HG03378 (cell line): ENCODE results near the gene TLCD5.
A peak's percentile ranks its signal among the peaks of the same experiment; 100 is the strongest.

Experiments used
- ATAC-seq: cut with Tn5 transposase; IDR thresholded peaks from one replicate; pipeline ENCODE4 v1.9.1; 2021; ENCODE audit warnings: mild to moderate bottlenecking, moderate library complexity; ENCODE audit not compliant: unreplicated experiment

Gene TLCD5

DNA sequence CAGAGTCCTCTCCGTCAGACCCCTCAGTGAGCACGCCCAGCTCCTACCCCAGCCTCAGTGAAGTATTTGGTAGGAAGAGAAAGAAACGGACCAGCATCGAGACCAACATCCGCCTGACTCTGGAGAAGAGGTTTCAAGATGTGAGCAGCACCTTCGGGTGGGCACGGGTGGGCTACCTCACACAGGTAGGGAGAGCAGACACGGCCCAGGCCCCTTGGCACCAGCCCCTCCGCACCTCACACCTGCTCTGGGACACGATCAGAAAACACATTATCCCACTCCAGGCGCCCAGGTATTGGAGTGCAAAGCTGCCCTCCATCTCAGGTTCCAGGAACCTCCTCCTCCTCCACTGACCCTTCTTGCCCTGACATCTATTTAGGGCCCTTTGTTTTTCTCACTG lies 17.6 kb upstream of the TLCD5 start:
- ATAC-seq, result no peak

DNA sequence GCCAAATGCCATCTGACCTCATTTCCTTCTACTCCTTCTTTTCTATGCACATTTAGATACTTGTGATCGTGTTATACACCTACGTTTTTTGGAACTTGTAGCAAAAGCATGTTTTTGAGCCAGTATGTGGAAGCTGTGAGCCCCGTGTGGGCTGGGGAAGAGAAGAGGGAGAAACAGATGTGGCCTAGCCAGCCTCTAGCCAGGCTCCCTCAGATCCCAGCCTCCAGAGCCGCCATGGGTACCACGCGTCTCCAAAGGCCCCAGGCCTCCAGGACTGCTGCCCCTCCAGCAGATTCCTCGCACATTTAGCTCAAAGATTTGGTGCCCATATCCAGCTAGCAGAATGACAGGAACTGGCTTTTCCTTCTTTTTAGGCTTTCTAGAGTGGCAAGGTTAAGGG lies 17.0 kb upstream of the TLCD5 start:
- ATAC-seq, result no peak

DNA sequence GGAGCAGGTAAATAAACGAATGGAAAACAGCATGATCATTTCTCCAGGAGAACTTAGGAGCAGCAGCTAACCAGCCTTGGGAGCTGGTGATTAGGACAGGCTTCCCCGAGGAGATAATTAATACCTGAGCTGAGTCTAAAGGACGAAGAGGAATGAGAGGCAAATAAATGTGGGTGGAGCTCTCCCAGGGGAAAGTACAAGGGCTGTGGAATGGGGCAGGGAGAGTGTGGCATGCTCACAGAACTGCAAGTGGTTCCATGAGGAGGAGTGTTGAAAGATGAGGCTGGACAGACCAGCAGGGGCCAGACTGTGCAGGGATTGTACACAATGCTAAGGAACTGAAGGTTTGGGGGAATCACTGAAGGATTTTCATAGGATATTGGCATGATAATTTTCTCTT lies 14.2 kb upstream of the TLCD5 start:
- ATAC-seq, result no peak

DNA sequence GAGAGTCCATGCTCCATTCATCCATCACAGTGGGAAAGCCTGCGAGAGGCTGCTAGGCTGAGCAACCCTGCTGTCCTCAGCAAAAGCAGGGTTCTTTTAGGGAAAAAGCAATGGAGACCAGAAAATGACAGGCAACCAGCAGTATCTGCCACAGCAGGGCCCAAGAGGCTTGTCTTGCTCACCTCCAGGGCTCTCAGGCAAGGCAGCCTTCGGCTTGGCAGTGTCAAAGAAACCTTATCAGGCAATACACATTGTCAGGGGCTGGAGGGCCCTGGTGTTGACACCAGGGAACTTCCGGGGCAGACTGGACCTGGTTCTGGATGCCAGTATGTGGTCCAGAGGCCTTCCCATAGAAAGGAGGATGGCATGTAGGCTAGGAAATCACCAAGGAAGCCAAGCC lies 10.2 kb upstream of the TLCD5 start:
- ATAC-seq, result no peak

DNA sequence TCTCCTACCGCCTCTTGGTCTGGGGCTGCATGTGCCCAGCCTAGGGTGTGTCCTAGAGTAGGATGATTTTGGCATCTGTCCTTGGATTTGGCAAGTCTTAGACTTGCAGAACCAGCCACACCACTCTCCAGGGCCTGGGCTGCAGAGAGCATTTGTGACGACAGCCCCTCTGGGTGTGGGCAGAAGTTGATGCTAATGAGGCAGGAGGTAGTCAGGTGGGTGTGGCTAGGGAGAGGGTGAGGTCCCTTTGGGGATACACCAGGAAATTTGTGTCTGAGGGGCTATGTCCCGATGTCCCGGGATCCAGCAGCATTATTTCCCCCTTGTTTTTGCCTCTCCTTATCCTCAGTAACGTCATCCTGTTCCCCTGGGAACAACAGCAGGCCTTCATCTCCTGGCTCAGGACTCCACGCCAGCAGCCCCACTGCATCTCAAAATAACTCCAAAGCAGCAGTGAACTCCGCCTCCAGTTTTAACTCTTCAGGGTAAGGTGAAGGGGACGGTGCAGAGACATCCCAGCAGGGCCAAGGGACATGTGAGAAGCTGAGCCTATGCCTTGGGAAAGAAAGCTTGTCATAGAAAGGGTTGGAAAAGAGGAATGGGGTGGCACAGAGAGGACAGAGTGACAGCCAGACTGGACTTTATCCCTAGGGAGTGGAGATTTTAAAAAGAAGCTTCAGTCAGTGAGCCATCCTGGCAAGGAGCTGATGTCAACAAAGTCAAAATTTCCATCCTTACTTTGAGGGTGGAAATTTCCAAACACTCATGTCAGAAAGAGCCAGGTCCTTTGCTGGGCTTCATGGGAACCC lies 8.0 kb upstream of the TLCD5 start:
- ATAC-seq, result no peak

DNA sequence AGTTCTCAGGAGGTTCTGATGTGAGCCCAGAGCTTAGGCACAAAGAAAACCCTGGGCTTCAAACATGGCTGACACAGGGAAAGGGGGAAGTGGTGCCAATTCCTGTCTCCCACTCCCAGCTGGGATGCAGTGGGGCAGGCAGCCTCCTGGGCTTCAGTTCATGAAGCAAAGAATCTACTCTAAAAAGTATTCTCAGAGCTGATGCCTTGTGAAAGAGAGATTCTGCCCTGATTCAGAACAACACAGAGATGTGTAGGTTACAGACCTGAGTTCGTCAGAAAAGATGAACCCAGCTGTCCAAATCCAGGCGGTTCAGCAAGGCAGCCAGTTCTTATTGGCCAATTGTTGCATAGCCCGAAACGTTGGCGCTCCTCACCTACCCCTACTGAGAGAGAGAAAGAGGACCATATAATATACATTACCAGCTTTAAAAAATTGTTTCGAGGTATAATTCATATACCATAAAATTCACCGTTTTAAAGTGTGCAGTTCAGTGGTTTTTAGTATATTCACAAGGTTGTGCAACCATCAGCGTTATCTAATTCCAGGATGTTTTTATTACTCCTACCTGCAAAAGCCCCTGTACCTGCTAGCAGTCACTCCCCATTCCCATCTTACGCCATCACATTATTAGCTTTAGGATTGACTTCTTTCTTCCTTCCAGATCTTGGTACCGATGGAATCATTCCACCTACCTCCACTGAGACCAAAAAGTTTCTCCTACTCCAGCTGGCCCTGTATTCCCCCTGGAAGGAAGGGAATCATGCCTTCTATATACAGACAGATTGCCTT lies 7.2 kb upstream of the TLCD5 start:
- no peak for ATAC-seq

DNA sequence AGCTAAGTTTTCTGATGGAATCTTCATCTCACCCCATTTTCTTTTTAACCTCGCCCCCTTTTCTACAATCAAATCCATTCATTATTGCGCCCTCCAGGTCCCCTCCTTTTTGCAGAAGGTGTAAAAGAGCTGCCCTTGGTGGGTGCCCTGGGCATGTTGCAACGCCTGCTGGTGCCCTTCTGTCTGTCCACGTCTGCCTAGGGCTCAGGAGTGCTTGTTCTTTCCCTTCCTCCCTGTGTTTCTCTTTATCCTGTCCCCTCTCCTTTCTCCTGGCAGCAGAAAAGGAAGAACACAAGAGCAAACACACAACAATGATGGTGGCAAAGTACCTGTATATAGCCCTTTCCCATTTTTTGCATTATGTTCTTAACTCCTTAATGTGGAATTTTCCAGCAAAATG lies 6.2 kb upstream of the TLCD5 start:
- no peak for ATAC-seq

DNA sequence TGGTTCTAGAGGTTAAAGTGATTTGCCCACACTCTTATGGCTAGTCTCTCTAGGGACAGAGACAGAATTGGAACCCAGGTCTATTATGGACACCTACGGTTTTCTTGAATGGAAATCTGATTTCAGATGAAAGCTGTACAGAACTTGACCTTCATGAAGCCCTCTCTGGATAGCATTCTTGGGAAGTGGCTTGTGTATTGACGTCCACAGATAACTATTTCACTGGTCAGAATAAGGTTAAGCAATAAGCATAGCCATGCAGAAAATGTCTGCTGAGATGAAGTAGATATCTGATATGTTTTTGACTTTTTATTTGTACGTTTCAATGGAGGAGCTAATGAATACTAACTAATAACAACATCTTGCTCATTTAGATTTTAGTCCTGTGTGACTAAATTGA lies 1.1 kb downstream of the TLCD5 start:
- no peak for ATAC-seq

DNA sequence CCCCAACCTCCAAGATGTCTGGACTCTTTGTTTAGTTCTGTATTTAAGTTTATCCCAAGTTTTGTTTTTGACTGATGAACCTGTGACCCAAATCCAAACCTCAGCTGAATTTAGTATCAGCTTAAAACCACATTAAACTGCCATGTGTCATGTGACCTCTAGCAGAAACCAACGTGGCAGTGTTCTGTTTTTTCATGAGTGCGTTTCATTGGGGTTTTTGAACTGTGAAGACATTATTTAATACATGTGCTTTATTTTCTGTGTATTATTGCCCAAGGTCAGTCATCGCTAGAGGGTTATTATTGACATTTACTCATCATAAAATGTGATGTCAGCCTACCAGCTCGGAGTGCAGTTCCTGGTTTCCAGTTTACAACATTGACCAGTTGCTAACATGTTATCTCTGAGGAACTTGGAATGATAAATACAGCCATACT lies 1.8 kb downstream of the TLCD5 start:
- no peak for ATAC-seq

DNA sequence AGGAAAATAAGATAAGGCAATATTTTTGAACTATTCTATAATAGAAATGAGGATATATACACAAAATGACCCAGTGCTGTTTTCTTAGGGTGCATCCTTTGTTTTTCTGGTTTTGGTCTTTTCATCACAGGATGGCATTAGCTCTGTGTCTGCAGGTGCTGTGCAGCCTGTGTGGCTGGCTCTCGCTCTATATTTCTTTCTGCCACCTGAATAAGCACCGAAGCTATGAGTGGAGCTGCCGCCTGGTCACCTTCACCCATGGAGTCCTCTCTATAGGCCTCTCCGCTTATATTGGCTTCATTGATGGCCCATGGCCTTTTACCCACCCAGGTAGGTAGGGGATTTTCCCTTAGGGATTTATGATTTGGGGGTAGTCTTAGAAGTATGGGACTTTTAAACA lies 2.2 kb downstream of the TLCD5 start:
- no peak for ATAC-seq

DNA sequence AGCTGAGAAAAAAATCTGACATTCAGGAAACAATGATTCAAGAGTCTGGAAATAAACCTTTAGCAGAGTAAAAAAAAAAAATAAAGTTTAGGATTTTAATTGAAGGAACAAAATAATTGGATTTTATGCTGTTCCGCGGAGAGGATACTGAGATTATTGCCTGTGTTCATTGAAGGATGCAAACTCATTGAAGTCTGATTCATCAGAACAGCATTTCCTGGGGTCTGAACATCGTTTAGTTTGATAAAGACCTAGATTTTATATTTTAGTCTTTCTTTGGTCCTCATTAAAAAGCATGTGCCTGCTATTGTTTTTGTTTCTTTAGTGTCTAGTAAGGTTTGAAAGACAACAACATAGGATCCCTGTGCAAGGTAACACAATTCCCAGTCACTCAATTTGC lies 4.5 kb downstream of the TLCD5 start:
- no peak for ATAC-seq

DNA sequence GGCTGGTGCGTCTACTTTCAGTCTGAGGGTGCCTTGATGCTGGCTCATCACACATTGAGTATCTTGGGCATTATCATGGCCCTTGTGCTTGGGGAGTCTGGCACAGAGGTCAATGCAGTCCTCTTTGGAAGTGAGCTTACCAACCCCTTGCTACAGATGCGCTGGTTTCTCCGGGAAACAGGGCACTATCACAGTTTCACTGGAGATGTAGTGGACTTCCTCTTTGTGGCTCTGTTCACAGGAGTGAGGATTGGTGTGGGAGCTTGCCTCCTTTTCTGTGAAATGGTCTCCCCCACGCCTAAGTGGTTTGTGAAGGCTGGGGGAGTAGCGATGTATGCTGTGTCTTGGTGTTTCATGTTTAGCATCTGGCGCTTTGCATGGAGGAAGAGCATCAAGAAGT lies 4.9 kb downstream of the TLCD5 start:
- ATAC-seq, result no peak

DNA sequence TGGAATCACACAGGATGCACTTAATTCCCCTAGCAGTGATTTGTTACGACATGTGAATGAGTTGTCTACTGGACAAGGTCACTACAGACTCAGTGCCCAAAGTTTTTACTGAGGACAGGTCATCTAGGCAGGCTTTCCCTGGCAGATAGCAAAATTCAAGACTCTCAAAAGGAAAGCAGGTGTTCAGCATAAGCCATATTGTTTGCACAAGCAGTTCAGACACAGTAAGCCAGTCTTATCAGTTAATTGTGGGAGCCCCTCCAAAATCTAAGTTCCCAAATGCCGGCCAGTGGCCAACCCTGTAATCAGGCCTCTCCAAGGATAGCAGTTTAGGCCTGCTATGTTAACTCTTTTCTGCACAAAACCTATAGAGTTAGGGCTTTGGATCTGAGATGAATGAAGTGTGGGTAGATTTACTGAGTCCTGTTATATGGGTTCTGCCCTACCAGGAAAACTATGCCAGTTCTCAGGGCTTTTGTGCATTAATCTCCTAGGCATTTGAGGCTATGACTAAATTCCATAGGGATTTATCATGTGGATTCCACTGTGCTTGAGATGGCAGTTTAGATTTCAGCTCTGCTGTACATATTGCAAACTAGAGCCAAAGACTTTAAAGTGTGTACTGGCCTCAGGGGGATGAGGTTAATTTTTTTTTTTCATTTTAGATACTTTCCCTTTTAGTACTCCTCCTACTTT lies 6.3 kb downstream of the TLCD5 start:
- no peak for ATAC-seq

DNA sequence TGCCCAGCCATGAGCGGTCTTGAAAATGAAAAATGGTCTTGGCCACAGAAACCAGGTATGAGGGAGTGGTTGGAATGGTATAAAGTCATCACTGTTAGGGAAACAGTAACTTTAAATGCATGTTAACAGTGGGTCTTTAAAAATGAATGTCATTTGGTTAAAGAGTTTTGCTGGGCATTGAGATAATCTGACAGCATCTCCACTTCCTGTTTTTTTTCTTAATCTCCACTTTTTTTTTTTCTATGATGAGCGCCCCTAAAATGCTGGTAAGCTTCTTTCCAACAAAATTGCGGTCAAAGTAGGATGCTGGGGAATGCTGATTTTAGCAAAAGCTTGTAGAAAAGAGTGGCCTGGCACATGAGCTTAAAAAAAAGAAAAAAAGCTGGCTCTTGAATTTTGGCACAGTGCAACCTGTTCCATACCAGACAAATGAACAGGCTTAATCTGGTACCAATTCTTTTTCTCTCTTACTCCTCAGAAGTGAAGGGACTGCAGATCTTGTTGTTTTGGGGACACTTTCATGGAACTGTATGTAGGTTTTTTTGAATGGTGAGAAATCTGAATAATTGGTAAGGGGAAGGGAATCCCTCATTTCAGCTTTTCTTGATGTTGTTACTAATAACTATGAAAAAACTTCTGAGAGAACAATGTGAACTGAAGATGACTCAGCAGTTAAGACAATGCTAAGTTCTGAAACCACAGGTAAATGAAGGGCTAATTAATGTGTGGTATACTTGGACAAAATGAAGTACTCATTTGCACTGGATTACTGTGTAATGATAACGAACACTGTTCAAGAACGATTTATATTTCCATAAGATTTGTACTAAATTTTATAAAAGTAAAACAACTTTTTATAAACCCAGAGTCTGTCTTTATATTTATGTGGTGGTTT lies 8.0 kb downstream of the TLCD5 start:
- ATAC-seq, result no peak

DNA sequence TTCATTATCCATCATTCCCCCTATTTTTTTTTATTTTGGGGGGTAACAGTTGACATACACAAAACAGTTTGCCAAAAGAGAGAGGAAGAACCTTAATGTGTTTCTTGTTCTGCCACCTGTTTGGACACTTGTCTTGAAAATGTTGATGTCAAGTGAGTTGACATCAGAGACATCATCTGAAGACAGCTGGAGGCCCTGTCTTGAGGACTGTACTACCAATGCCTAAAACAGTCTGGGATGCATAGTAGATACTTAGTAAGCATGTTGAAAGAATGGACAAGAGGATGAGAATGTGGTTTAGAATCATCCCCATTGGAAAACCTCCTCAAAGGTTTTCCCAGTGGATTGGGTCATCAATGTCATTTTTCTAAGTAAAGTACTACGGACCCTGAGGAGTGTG lies 8.7 kb downstream of the TLCD5 start:
- no peak for ATAC-seq

DNA sequence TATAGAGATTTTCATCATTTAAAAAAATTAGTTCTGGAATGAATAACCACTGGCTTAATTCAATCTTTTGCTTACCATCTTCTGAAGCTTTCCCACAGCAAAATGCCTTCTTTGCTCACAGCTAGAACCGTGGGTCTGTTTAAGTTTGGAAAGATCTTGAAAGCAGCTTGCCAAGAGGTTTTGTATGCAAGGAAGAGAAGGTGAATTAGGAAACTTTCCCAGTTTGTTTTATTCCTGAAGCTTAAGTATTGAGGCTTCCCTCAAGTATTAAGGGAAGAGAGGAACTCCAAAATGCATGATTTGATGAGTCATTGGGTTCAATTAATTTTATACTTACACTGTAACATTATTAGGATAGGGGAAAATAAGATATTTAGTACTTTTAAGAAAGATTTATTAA lies 9.2 kb downstream of the TLCD5 start:
- ATAC-seq, result no peak

DNA sequence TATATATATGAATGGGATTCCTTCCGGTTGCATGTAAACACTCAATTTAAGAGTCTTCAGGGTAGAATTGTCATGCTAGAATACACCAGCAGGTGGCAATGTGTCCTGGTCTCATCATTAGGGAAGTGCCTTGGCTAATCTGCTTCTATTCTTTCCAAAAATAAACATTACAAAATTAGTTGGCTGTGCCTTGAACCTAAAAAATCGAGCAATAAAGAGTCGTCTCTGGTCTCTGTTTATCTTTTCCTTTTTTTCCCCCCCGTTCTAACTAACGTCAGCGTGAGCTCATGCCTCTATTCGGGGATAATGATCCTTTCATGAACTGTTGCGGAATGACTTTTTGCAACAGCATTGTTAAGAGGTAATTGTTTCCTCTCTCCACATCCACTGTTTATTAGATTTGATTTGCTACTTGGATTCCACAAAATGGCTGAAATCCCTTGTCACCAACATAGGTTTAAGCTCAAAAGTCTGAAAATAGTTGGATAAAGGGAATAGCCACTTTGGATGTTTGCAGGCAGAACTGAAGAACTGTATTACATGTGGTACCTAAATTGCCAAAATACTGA lies 9.9 kb downstream of the TLCD5 start:
- peak; percentile 42 for ATAC-seq

DNA sequence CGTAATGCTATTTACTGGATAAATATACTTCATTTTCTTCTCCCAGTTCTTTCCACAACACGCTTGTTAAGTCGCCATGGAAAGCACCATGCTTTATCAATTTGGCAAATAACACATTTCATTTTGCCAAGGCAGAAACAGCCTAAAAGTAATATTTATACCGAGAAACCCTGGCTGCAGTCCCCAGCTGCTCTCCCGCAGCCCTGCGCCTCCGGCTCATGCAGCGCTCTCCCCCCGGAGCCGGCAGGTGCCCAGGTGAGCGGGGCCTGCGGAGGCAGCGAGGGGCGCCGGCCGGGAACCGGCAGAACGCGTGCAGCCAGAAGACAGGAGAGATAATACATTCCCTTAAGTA lies 10.4 kb downstream of the TLCD5 start:
- ATAC-seq, result no peak

DNA sequence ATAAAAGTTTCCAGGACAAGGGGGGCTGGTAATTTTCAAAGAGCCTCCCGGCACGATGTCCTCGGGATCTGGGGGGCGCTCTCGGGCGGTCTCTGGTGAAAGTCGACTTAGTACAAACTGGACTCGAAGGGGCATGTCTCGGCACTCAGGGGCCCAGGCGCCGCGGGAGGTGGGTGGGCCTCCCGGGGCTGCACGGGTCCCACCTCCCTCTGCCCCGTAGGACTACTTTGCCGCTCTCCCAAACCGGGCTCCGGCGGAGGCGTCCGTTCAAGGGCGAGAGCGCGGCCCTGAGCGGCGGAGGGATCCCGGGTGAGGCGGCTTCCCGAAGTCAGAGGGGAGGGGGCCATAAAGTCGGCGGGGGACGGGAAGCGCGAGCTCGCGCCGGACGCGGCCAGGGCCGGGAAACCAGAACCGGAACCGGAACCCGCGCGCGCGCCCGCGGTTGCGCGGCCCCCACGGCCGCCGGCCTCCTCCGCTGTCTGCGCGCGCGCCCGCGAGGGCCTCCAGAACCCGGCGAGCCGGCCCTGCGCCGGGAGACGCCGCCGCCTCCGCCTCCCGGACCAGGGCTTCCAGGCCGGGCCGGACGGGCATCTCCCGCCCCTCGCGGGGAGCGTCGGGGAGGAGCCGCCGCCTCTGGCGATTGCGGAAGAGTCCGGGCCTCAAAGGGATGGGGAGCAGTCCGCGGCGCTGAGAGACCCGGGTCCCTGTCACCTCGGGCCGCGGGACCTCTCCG lies 11.0 kb downstream of the TLCD5 start, which contains the start of gene ARHGEF12:
TSS of gene ARHGEF12 (plus strand) at position 506 of the 733 bp plus-strand sequence. CDS start 831 bp downstream, outside the sequence.
- ATAC-seq, result no peak
